Ramos (cell line): ENCODE measurements around the gene MRPS14.

Source experiments
- in situ Hi-C: fragments of 300-500 bp; cut with MboI; formaldehyde crosslinking; loops from one replicate; pipeline ENCODE4 v1.14.3; 2022; ENCODE audit warnings: low sequenced_read_pairs; ENCODE audit not compliant: unreplicated experiment

The MRPS14 gene

DNA sequence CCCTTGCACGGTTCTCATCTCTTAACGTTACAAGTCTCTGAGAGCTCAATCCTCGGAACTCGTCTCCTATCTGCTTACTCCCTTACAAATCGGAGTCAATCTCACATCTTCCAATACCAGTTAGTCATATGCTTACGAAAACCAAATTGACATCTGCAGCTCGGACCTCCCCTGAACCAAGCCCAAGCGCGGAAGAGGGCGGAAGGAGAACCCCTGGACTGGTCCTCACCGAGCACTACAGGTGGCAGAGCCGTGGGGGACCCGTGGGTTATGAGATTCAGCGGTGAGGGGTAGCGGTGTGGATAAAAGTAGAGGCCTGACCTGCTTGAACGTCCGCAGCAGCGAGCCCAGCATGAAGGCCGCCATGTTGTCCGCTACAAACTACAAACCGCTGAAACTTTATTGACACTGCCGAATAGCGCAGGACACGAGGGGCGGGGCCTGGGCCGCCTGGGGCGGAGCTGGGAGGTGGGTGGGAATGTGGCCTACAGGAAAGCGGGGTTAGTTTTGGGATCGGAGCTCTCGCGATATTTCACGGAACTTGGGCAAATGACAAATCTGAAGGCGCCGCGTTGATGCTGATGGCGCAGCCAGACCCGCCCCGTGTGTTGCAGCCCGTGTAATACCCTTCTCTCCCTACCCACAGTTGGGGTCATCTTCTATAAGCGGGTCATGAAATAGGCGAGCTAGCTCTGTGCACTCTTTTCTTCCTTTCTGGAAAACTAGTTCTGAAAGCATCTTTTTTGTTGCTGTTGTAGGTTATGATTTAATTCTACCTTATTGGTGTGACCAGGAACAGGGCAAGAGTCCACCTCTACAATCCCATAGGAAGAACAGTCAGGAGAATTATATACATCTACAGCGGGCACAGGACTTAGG is at the start of gene MRPS14:
Gene MRPS14, minus strand, starts transcription at position 383 of the 879 bp plus-strand sequence. Its CDS starts 17 bp downstream, at position 366.
- in situ Hi-C loops, result loop anchor here (25.0 kb wide), 2 partner anchors 1161 to 1611 kb away; partner anchors contain the start of genes GAS5 and ZBTB37

DNA sequence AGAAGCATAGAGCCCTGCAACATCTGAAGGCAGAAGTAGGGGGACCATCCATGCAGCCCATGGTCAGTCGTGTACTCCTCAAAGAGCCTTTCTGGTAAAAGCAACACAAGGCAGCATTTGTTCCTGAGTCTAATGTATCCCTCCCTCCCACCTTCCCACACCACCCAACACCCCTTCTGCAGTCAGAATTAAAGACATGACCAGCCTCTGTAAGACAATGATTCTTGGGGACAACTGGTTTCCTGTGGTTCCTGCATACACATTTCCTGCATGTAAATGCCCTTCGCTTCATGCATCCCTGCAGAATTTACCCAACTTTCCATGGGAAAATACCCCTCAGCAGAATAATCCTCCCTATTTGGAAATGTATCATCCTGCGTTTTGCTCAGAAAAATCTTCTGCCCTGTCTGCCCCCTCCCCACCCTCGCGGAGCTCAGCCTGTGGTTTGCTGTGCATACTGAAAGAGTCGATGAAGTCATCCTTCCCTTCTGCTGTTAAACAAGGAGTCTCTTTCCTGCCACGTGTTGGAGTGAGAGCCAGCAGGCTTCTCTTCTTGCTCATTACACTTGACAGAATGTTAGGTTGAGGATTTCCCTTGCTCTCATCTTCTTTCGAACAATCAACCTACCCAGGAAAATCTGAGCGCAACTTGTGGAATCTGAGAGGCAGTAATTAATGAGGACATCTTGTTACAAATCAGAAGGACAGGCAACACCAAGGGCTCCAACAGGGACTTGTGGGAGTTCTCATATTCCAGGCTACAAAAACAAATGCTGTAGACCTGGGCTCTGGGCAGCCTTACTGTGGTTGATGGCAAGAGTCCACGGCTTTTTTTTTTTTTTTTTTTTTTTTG is 49.1 kb upstream of the MRPS14 start:
- in situ Hi-C loops, result no loop called here

DNA sequence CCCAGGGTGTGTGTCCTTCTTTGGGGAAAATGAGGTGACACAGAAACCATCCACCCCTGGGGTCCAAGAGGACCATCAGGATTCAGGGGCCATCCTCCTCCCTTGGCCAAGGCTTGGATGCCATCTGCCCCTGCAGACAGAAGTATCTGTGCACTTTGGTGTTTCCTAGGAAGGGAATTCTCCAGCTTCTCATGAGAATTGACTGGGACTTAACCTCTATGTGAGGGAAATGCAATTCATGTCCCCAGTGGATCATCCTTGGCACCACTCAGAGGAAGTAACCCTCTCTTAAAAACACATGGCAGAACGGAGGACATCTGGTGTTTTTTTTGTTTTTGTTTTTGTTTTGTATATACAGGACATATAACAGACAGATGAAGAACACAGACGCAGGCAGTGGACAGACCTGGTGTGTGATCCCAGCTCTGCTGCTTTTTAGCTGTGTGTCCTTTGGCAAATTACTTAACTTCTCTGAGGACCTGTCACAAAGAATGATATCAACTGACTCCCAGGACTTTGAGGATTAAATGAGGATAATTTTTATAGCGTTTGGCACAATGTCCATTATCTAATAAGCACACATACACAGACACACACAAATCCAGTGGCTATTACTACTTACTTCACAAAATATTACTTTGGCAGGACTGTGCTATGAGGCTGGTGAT is 48.2 kb upstream of the MRPS14 start:
- in situ Hi-C loops, result no loop called here

DNA sequence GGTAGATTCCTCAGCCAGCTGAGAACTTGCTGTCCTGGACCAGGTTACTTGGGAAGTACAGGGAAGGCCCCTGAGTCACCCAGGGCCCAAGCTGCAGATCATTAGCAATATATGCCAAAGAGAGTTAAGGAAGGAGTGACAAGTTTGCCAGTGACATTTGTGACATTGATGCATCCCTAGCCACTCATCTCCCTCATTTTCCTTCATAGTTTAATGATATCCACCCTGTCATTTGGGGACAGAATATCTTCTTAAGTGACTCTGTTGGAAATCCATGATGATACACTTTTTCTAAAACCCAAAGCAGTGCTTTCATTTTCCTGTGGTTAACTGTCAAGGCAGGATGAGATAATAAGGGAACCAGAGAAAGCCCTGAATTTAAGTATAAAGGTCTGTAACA is 47.6 kb upstream of the MRPS14 start:
- in situ Hi-C loops, result no loop called here

DNA sequence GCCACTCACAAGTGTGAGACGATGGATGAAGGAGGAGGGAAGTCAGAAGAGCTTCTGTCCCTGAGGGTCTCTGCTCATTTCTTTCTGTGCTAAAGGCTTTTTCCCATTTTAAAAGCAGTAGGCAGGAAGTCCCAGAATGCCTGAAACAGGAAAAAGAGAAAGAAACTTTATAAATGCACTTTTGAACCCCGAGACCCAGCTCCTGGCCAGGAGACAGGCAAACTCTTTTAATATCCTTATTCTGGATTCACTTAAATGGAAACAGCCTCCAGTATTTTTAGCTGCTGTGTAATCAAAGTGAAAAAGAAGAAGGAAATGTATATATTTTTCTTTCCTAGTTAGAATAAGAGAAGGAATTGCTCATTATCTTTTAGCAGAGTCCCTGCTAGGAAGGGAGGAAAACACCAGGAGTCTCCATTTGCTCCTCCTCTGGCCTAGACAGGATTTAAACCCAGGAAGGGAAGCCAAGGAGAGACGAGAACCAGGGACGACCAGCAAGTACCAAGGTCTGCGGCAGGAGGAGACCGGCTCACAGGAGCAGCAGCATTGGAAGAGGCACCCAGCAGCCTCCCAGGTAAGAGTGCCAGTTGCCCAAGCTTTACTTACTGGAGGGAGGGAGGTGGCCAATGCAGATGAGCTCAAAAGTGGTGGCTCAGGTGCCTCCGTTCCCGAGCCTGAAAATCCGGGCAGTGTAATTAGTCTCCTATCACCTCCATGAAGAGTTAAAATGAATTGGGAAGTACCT is 44.3 kb upstream of the MRPS14 start, which contains the start of gene TNN:
Gene TNN, plus strand, starts transcription at position 472 of the 745 bp plus-strand sequence. CDS start 9,586 bp downstream, outside the sequence.
- in situ Hi-C loops, result no loop called here

DNA sequence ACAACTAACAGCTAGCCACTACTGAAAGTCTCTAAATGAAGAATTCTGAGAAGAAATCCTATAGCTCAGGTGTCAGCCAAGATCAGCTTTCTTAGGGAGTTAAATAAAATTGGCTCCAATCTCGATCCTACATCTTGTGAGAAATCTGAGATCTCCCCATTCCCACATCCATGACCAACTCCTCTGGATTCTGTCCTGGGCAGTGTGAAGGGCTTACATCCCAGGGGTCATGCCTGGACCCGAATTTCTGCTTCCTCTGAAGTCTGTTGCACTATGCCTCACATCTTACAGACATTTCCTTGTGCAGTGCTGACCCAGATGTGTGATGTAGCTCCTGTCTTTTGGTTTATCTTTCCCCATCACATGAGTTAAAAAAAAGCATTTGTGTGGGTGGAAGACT is 39.6 kb upstream of the MRPS14 start:
- in situ Hi-C loops, result no loop called here

DNA sequence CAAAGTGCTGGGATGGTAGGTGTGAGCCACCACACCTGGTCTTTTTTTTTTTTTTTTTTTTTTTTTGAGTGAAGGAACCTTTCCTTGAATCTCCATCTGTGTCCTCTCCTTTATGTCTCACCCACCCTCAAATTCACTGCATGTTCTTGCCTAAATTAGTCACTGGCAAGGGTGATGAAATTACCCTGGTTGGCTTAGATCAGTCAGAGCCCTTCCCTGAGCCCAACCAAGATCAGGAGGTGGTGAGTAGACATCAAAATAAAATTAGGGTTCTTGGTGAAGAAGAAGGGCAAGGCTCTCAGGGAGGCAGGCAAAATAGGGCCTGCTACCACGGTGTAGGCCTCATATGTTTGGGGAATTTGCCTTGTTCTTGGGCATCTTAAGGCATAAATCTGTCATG is 39.1 kb upstream of the MRPS14 start:
- in situ Hi-C loops, result no loop called here

DNA sequence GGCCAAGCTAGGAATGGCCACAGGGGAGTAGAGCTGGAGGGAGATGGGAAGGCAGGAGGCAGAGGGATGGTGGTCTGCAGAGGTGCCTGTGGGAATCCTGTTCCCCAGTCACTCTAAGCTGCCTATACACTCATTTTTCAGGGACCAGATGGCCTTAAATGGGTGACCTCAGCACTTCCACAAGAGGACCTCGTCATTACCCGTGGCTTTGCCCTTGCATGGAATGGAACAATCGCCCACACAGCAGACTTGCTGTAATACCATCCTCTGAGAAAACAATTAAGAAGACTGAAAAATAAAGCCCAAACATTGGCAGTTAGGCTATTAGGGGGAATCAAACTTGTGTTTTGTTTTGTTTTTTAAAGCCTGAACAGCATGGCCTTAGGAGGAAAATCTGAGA is 31.5 kb upstream of the MRPS14 start:
- in situ Hi-C loops, result no loop called here

DNA sequence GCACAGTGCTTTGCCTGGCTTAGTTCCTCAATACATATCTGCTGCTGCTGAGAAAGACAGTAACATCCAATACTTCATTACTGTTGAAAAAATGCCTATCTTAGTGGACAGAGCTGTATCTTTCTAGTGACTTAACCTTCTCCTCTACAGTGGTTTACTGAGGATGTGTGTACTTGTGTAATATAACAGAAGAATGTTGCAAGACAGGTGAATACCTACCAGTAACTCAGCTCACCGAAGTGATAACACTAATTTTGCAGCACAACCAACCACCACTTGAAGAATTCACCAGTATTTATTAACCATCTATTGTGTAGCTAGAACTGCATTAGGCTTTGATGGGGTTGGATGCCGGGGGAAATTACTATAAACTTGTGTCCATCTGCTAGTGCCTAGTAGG is 27.8 kb upstream of the MRPS14 start:
- in situ Hi-C loops, result no loop called here

DNA sequence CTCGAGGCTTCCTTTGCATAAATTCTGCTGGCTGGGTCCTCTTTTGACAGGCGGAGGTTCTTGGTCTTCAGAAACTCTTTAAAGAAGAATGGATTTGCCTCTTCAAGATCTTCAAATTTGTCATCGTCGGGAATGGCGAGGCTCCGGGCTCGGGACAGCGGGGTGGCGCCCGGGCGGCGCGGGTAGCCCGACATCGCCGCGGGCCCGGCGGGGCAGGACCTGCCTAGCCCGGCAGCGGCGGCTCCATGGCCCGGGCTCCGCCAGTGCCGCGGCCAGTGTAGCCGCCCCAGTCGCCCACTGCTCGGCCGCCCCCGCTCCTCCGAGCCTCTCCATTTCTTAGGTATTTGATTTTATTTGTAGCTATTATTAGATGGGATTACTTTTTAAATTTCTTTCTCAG is 22.3 kb upstream of the MRPS14 start:
- in situ Hi-C loops, result loop anchor here (10.0 kb wide), 1 partner anchor 289 kb away; no protein-coding TSS in a partner anchor

DNA sequence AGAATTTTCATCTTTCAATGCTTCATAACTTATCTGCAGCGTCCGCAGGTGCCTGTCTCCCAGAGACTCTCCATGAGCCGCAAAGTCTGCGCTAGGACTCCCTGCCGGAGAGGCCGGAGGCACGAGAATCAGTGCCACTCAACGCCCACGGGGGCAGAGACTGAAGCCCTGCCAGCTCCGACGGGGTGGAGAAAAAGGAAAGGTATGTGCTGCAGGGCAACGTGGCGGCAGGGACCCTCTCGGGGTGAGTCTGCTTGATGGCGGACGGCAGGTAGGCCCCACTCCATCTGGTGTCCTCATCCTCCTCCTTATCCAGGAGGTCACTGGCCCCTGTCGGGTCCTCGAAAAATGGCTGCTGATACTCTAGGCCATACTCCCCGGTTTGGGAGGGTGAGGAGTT is 21.9 kb upstream of the MRPS14 start:
- in situ Hi-C loops, result loop anchor here (10.0 kb wide), 1 partner anchor 290 kb away; no protein-coding TSS in a partner anchor

DNA sequence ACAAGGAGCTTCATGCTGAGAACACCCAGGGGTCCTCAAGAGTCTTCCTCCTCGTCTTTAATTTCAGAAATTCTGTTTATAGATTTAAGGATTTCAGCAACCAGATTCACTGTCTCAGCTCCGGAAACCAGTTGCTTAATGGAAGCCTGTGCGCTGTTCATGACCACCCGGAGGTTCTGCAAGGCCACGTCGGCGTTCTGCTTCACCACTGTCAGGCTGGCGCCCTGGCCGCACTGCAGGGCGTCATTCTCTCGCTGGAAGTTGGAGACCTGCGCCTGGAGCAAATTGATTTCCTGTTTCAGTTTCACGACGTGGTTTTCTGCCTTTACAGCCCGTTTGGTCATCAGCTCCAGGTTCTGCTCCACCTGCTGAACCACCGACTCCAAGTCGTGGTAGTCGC is 21.4 kb upstream of the MRPS14 start:
- in situ Hi-C loops, result loop anchor here (10.0 kb wide), 1 partner anchor 290 kb away; no protein-coding TSS in a partner anchor

DNA sequence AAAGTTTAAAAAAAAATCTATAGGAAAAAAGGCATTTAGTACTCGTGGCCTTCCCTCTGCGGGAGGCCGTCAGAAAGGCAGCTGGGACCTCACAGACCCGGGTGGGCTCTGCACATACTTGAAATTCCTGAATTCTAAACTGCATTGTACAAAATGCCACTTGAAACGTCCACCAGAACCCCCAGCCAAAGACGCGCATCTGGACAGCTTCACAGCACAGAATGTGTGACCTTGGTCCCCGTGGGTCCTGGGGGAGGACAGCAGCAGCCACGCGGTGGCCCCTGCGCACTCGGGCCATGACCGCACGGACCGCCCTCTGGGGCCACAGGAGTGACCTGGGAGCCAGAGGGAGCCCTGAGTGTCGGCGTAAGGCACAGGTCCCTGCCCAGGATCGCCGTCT is 20.6 kb upstream of the MRPS14 start:
- in situ Hi-C loops, result loop anchor here (10.0 kb wide), 1 partner anchor 291 kb away; no protein-coding TSS in a partner anchor

DNA sequence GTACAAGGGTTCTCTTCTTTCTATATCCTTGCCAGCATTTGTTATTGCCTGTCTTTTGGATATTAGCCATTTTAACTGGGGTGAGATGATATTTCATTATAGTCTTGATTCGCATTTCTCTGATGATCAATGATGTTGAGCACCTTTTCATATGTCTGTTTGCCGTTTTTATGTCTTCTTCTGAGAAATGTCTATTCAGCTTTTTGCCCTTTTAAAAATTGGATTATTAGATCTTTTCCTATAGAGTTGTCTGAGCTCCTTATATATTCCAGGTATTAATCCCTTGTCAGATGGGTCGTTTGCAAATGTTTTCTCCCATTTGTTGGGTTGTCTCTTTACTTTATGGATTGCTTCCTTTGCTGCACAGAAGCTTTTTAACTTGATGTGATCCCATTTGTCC is 19.4 kb upstream of the MRPS14 start:
- in situ Hi-C loops, result loop anchor here (10.0 kb wide), 1 partner anchor 292 kb away; no protein-coding TSS in a partner anchor

DNA sequence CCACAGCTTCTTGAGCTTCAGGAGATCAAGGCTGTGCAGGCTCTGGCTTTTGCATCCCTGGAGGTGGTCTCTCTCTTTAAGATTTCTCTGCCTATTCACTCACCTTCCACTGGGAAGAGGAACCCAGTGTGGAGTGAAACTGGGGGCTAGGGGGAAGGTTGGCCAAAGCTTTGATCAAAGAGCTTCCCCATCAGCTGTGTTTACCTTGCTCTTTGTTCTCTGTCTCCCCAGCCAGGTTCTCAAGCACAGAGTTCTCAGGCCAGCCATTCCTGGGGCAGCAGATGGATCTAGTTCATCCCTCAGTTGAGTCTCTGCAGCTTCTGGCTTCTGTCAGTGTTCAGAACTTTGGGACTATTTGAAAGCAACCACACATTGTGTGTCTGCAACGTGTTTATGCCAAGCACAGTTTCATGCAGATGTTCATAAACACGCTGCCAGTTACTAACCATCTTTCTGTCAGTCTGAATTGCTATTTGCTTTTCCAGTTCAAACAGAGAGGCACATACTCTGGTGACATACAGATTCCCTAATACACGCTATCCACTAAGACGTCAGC is 17.2 kb upstream of the MRPS14 start:
- in situ Hi-C loops, result loop anchor here (10.0 kb wide), 1 partner anchor 294 kb away; no protein-coding TSS in a partner anchor

DNA sequence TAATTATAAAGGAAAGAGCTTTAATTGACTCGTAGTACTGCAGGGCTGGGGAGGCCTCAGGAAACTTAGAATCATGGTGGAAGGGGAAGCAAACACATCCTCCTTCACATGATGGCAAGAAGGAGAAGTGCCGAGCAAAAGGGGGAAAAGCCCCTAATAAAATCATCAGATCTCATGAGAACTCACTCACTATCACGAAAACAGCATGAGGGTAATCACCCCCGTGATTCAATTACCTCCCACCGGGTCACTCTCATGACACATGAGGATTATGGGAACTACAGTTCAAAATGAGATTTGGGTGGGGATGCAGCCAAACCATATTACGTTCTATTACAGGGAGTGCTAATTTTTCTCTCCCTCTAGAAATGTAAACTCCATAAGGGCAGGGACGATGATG is 14.2 kb upstream of the MRPS14 start:
- in situ Hi-C loops, result loop anchor here (10.0 kb wide), 1 partner anchor 107 kb away; no protein-coding TSS in a partner anchor

DNA sequence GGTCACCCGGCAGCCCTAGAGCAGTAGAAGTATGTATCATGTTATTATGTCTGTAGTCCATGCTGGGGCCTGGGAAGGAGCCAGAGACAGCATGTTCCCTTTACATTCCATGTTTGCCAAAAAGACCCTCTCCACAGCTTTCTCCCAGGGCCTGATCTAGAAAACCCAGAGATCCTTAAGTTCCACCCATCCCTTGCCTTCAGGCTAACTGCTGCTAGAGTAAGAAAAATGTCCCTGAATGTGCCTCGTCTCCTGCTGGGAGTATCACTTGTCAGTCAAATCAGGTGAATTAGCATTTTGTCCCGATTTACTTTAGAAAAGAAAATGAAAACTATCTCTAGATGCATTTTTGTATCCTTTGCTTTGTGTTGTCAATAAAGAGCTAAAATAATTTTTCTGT is 13.3 kb upstream of the MRPS14 start:
- in situ Hi-C loops, result loop anchor here (10.0 kb wide), 1 partner anchor 108 kb away; no protein-coding TSS in a partner anchor

DNA sequence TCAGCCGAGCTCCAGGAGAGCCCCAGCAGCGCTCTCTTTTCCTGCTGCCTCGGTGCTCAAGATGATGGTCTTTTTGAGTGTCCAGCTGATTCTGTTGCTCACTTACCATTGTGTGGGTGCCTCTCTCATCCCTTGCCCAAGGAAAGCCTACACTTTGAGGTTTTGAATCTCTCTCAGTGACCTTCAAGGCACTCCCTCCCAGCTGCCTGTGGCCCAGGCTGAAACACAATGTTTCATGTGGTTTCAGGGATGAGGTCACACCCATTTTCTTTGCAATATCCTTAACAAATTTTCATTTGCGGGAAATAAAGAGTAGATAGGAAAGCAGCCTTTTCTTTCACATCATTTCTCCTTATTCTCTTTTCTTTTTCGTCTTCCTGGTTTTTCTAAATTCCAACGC is 12.6 kb upstream of the MRPS14 start:
- in situ Hi-C loops, result loop anchor here (10.0 kb wide), 1 partner anchor 109 kb away; no protein-coding TSS in a partner anchor

DNA sequence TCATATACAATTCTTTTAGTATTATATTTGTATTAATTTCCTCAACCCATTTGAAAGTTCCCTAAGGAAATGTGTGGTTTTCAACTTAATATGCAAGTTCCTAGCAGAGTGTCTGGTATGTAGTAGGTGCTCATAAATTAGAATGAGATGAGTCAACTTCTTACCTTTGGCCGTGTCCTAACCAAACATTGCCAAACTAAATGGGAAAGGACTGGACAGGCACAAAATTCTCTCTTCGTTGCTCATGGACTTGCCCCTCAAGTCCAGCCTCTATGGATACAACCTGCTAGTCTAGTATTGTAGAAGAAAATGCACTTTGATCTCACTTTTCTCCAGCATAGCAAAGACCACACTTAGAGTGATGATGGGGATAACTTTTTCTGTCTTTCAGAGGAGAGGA is 11.6 kb upstream of the MRPS14 start:
- in situ Hi-C loops, result loop anchor here (10.0 kb wide), 1 partner anchor 110 kb away; no protein-coding TSS in a partner anchor
